Measurements from ENCODE around the gene SPAG9. TPM values are rescaled to one million over a fixed set of nuclear protein-coding genes. Genes with fewer than 3 reads are reported as not detected.
"Not testable (repeated sequence)": the region's sequence is repeated elsewhere in the genome, so short reads cannot be mapped to it uniquely, and the experiment has no call there.

Gene SPAG9
- total RNA-seq, 2 experiments from 2014 or later: 42.0 to 42.8 TPM

GRCh38 chr17:50949989-50950877 lies 170.4 kb downstream of the SPAG9 start:
- CTCF ChIA-PET: interaction anchor here (0.6 to 3.2 kb wide), 10 partner anchors 14 to 167 kb away, joined by 3 to 24 read pairs (median 3); no protein-coding TSS in a partner anchor
- POLR2A ChIA-PET: interaction anchor here (0.7 to 1.1 kb wide), 2 partner anchors 83 to 84 kb away, joined by 3 to 4 read pairs; partner anchors contain the start of gene TOB1

- ChIA-PET POLR2A (interaction anchor here (0.7 to 1.5 kb wide), 3 partner anchors 82 to 97 kb away, joined by 3 to 4 read pairs (median 4); partner anchors contain the start of gene TOB1), CTCF (interaction anchor here (0.6 to 3.2 kb wide), 11 partner anchors 7 to 166 kb away, joined by 3 to 24 read pairs (median 4); partner anchors contain the start of gene TOB1)
These were observed 171.3 kb downstream of the SPAG9 start for GRCh38 chr17:50949128-50949988.

- CTCF ChIA-PET: interaction anchor here (1.2 to 3.2 kb wide), 6 partner anchors 8 to 166 kb away, joined by 4 to 24 read pairs (median 6); partner anchors contain the start of gene TOB1
These were observed 172.0 kb downstream of the SPAG9 start for GRCh38 chr17:50948711-50949110.

GRCh38 chr17:50947782-50948543 lies 172.7 kb downstream of the SPAG9 start:
- POLR2A ChIA-PET: interaction anchor here (0.6 to 1.5 kb wide), 3 partner anchors 9 to 96 kb away, joined by 3 to 5 read pairs (median 4); partner anchors contain the start of gene TOB1
- CTCF ChIA-PET: interaction anchor here (1.2 to 3.2 kb wide), 4 partner anchors 9 to 96 kb away, joined by 4 to 24 read pairs (median 6); partner anchors contain the start of gene TOB1

More at GRCh38 chr17:50948711-50949110, 172.0 kb downstream of the SPAG9 start:
- POLR2A ChIA-PET: interaction anchor here (0.6 to 1.5 kb wide), 3 partner anchors 8 to 96 kb away, joined by 3 to 5 read pairs (median 4); partner anchors contain the start of gene TOB1

GRCh38 chr17:50946891-50947781 lies 173.5 kb downstream of the SPAG9 start:
- ChIA-PET POLR2A (interaction anchor here (1.0 kb wide), 1 partner anchor 80 kb away, joined by 3 read pairs; no protein-coding TSS in a partner anchor), CTCF (interaction anchor here (1.0 to 3.2 kb wide), 4 partner anchors 9 to 95 kb away, joined by 3 to 24 read pairs (median 5); partner anchors contain the start of gene TOB1)

GRCh38 chr17:50946223-50946890 lies 174.3 kb downstream of the SPAG9 start:
- CTCF ChIA-PET: interaction anchor here (0.9 to 1.0 kb wide), 2 partner anchors 10 to 164 kb away, joined by 3 read pairs; no protein-coding TSS in a partner anchor
- POLR2A ChIA-PET: interaction anchor here (1.0 kb wide), 1 partner anchor 80 kb away, joined by 3 read pairs; no protein-coding TSS in a partner anchor

- POLR2A ChIA-PET: interaction anchor here (1.0 kb wide), 1 partner anchor 79 kb away, joined by 3 read pairs; no protein-coding TSS in a partner anchor
- CTCF ChIA-PET: interaction anchor here (0.9 to 1.0 kb wide), 3 partner anchors 11 to 163 kb away, joined by 3 to 4 read pairs (median 3); no protein-coding TSS in a partner anchor
These were observed 174.9 kb downstream of the SPAG9 start for GRCh38 chr17:50945779-50946222.

- ChIA-PET POLR2A (interaction anchor here (1.8 kb wide), 1 partner anchor 79 kb away, joined by 15 read pairs; the partner anchor contains the start of gene TOB1), CTCF (interaction anchor here (0.6 to 1.6 kb wide), 6 partner anchors 12 to 93 kb away, joined by 3 to 7 read pairs (median 4); no protein-coding TSS in a partner anchor)
These were observed 175.6 kb downstream of the SPAG9 start for GRCh38 chr17:50944902-50945720.

- POLR2A ChIA-PET: interaction anchor here (1.8 kb wide), 1 partner anchor 78 kb away, joined by 15 read pairs; the partner anchor contains the start of gene TOB1
- CTCF ChIA-PET: interaction anchor here (0.6 to 1.6 kb wide), 5 partner anchors 72 to 282 kb away, joined by 3 to 7 read pairs (median 5); no protein-coding TSS in a partner anchor
These were observed 176.4 kb downstream of the SPAG9 start for GRCh38 chr17:50944054-50944901.

GRCh38 chr17:50943575-50943933 lies 177.1 kb downstream of the SPAG9 start:
- POLR2A ChIA-PET: interaction anchor here (1.8 kb wide), 1 partner anchor 78 kb away, joined by 15 read pairs; the partner anchor contains the start of gene TOB1
- CTCF ChIA-PET: interaction anchor here (1.3 to 1.4 kb wide), 2 partner anchors 80 to 91 kb away, joined by 4 to 7 read pairs; no protein-coding TSS in a partner anchor

GRCh38 chr17:50941676-50942048 lies 179.0 kb downstream of the SPAG9 start:
- CTCF ChIA-PET, POLR2A ChIA-PET: not testable (repeated sequence)

GRCh38 chr17:50939795-50940684 lies 180.6 kb downstream of the SPAG9 start:
- ChIA-PET CTCF (interaction anchor here (1.6 kb wide), 1 partner anchor 35 kb away, joined by 3 read pairs; no protein-coding TSS in a partner anchor), POLR2A (no interaction called here)

GRCh38 chr17:50939542-50939794 lies 181.2 kb downstream of the SPAG9 start:
- CTCF ChIA-PET: interaction anchor here (0.6 kb wide), 1 partner anchor 226 kb away, joined by 3 read pairs; no protein-coding TSS in a partner anchor

More at GRCh38 chr17:50939542-50939794, 181.2 kb downstream of the SPAG9 start:
- POLR2A ChIA-PET: no interaction called here

Data from activated CD8-positive, alpha-beta memory T cell treated with anti-CD3 and anti-CD28 coated beads for 36 hours (primary cell).